DOHH2 (cell line): ENCODE results near the gene MYL12A.
"Not testable (repeated sequence)": the region's sequence is repeated elsewhere in the genome, so short reads cannot be mapped to it uniquely, and the experiment has no call there.

ENCODE experiments used
- CTCF ChIP-seq: fragments of 200-600 bp; sonication (generic); IDR thresholded peaks from one replicate; pipeline ENCODE4 v1.5.1; 2014; ENCODE audit warnings: antibody characterized with exemption, mild to moderate bottlenecking, low read depth, low read length; ENCODE audit not compliant: poor library complexity, severe bottlenecking
- EZH2phosphoT487 ChIP-seq: fragments of 200-600 bp; sonication (generic); IDR thresholded peaks from 2 replicates; pipeline ENCODE4 v1.6.1; 2017; ENCODE audit warnings: borderline replicate concordance, mild to moderate bottlenecking, antibody characterized with exemption, low read length, moderate library complexity, mixed read lengths

DNA sequence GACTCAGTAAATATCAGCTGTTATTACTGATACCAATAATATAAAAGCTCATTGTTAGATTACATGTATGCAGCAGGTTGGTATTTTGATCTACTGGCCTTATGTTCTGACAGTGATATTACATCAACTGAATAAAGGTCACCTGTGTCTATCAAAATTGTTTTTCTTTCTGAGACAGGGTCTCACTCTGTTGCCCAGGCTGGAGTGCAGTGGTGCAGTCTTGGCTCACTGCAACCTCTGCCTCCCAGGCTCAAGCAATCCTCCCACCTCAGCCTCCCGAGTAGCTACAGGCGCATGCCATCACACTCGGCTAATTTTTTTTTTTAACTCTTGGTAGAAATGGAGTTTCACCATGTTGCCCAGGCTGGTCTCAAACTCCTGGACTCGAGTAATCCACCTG is 26.7 kb upstream of the MYL12A start:
- TF ChIP-seq CTCF, EZH2phosphoT487: not testable (repeated sequence)
